HEK293 (cell line): Measurements from ENCODE around the gene ACTN4.

ENCODE experiments used
- CTCF ChIA-PET: fragments of 350-600 bp; formaldehyde crosslinking; extraction: SDS; loops from one replicate; lab custom pipeline; 2021; ENCODE audit warnings: antibody characterized with exemption; lab: Yijun Ruan, JAX
- POLR2A ChIA-PET: fragments of 300-600 bp; formaldehyde crosslinking; extraction: SDS; loops from one replicate; lab custom pipeline; 2020; ENCODE audit warnings: antibody characterized with exemption, inconsistent platforms; lab: Yijun Ruan, JAX
- H3K27ac ChIP-seq: fragments of 200-500 bp; sonication (Bioruptor generic); 2 replicates; pipeline ENCODE4 v1.5.1; 2014; ENCODE audit warnings: low read depth, low read length, control low read depth, inconsistent platforms; ENCODE audit errors: extremely low read depth
- H3K36me3 ChIP-seq, 2 experiments: fragments of 200-500 bp in 1 of 2; sonication (Bioruptor generic) in 1 of 2; 1 replicate in 1 of 2; 2 replicates in 1 of 2; pipeline ENCODE4 v1.5.1; 2014 to 2017; ENCODE audit warnings: inconsistent platforms in 2 of 2, low read length in 2 of 2; ENCODE audit not compliant: control insufficient read depth in 2 of 2, insufficient read depth in 1 of 2
- H3K4me1 ChIP-seq: fragments of 200-500 bp; sonication (Bioruptor generic); 2 replicates; pipeline ENCODE4 v1.5.1; 2014; ENCODE audit warnings: mild to moderate bottlenecking, low read length, inconsistent platforms; ENCODE audit not compliant: control insufficient read depth, insufficient read depth
- H3K4me3 ChIP-seq: 2 replicates; pipeline ENCODE4 v1.5.1; 2011; ENCODE audit warnings: low read depth, mild to moderate bottlenecking, control low read depth, low read length, moderate library complexity
- H3K9me3 ChIP-seq: fragments of 200-500 bp; sonication (Bioruptor generic); 2 replicates; pipeline ENCODE4 v1.5.1; 2014; ENCODE audit warnings: low read depth, low read length, inconsistent platforms; ENCODE audit not compliant: control insufficient read depth, insufficient read depth
- ATF2 ChIP-seq: fragments of 450-650 bp; formaldehyde crosslinking; IDR thresholded peaks from 2 replicates; pipeline ENCODE4 v1.5.1; 2016; ENCODE audit warnings: missing biosample characterization, missing genetic modification characterization, low read depth
- EGR2 ChIP-seq: fragments of 450-650 bp; formaldehyde crosslinking; IDR thresholded peaks from 2 replicates; pipeline ENCODE4 v1.5.1; 2016; ENCODE audit warnings: low read depth, missing biosample characterization, missing genetic modification characterization
- GLIS1 ChIP-seq: fragments of 450-650 bp; formaldehyde crosslinking; IDR thresholded peaks from 2 replicates; pipeline ENCODE4 v1.5.1; 2016; ENCODE audit warnings: missing biosample characterization, missing genetic modification characterization
- GLIS2 ChIP-seq: fragments of 450-650 bp; formaldehyde crosslinking; IDR thresholded peaks from 2 replicates; pipeline ENCODE4 v1.5.1; 2016; ENCODE audit warnings: missing biosample characterization, missing genetic modification characterization
- IKZF3 ChIP-seq: fragments of 450-650 bp; IDR thresholded peaks from 2 replicates; pipeline ENCODE4 v1.5.0; 2018; ENCODE audit warnings: missing biosample characterization, mild to moderate bottlenecking, missing genetic modification characterization, moderate library complexity
- KLF10 ChIP-seq: fragments of 450-650 bp; IDR thresholded peaks from 2 replicates; pipeline ENCODE4 v1.5.1; 2018; ENCODE audit warnings: missing biosample characterization, mild to moderate bottlenecking, missing genetic modification characterization
- MEIS1 ChIP-seq: sonication (generic); formaldehyde crosslinking; IDR thresholded peaks from 2 replicates; pipeline ENCODE4 v1.8.1; 2022; ENCODE audit warnings: missing genetic modification reagents, mild to moderate bottlenecking, borderline replicate concordance
- SP3 ChIP-seq: fragments of 450-650 bp; formaldehyde crosslinking; IDR thresholded peaks from 2 replicates; pipeline ENCODE4 v1.5.1; 2016; ENCODE audit warnings: missing biosample characterization, missing genetic modification characterization
- WT1 ChIP-seq: fragments of 450-650 bp; formaldehyde crosslinking; IDR thresholded peaks from 2 replicates; pipeline ENCODE4 v1.5.1; 2016; ENCODE audit warnings: missing biosample characterization, missing genetic modification characterization
- YY1 ChIP-seq: fragments of 450-650 bp; formaldehyde crosslinking; IDR thresholded peaks from 2 replicates; pipeline ENCODE4 v1.5.1; 2018; ENCODE audit warnings: missing biosample characterization, missing genetic modification characterization
- ZFHX2 ChIP-seq: fragments of 450-650 bp; formaldehyde crosslinking; conservative IDR thresholded peaks from 2 replicates; pipeline ENCODE4 v1.5.1; 2016; ENCODE audit warnings: missing biosample characterization, missing genetic modification characterization
- ZFP37 ChIP-seq: fragments of 450-650 bp; formaldehyde crosslinking; IDR thresholded peaks from 2 replicates; pipeline ENCODE4 v1.5.1; 2016; ENCODE audit warnings: missing biosample characterization, missing genetic modification characterization
- ZIC2 ChIP-seq: fragments of 450-650 bp; formaldehyde crosslinking; IDR thresholded peaks from 2 replicates; pipeline ENCODE4 v1.5.1; 2016; ENCODE audit warnings: missing biosample characterization, missing genetic modification characterization
- ZNF202 ChIP-seq: fragments of 450-650 bp; formaldehyde crosslinking; IDR thresholded peaks from 2 replicates; pipeline ENCODE4 v1.5.1; 2016; ENCODE audit warnings: missing biosample characterization, missing genetic modification characterization, borderline replicate concordance
- ZNF280C ChIP-seq: fragments of 450-650 bp; formaldehyde crosslinking; IDR thresholded peaks from 2 replicates; pipeline ENCODE4 v1.5.1; 2016; ENCODE audit warnings: missing biosample characterization, missing genetic modification characterization
- ZNF501 ChIP-seq: fragments of 450-650 bp; formaldehyde crosslinking; IDR thresholded peaks from 2 replicates; pipeline ENCODE4 v1.5.1; 2016; ENCODE audit warnings: missing biosample characterization, missing genetic modification characterization
- ZNF549 ChIP-seq: fragments of 450-650 bp; IDR thresholded peaks from 2 replicates; pipeline ENCODE4 v1.5.1; 2018; ENCODE audit warnings: missing biosample characterization, missing genetic modification characterization, mild to moderate bottlenecking, inconsistent platforms, moderate library complexity
- ZNF580 ChIP-seq: fragments of 450-650 bp; formaldehyde crosslinking; IDR thresholded peaks from 2 replicates; pipeline ENCODE4 v1.5.1; 2016; ENCODE audit warnings: missing biosample characterization, missing genetic modification characterization
- ZNF600 ChIP-seq: fragments of 450-650 bp; formaldehyde crosslinking; IDR thresholded peaks from 2 replicates; pipeline ENCODE4 v1.5.1; 2016; ENCODE audit warnings: missing biosample characterization, missing genetic modification characterization
- ZNF629 ChIP-seq: fragments of 450-650 bp; formaldehyde crosslinking; IDR thresholded peaks from 2 replicates; pipeline ENCODE4 v1.5.1; 2017; ENCODE audit warnings: missing biosample characterization, missing genetic modification characterization
- ZNF76 ChIP-seq: fragments of 450-650 bp; formaldehyde crosslinking; IDR thresholded peaks from 2 replicates; pipeline ENCODE4; 2016; ENCODE audit warnings: low read depth, missing biosample characterization, missing genetic modification characterization, borderline replicate concordance
- ZNF791 ChIP-seq: fragments of 450-650 bp; formaldehyde crosslinking; IDR thresholded peaks from 2 replicates; pipeline ENCODE4 v1.5.1; 2016; ENCODE audit warnings: missing biosample characterization, missing genetic modification characterization
- ZXDB ChIP-seq: fragments of 450-650 bp; formaldehyde crosslinking; IDR thresholded peaks from 2 replicates; pipeline ENCODE4 v1.5.1; 2016; ENCODE audit warnings: missing biosample characterization, missing genetic modification characterization
- TF ChIP-seq, protein P1 (sequence below): fragments of 450-650 bp; formaldehyde crosslinking; IDR thresholded peaks from 2 replicates; pipeline ENCODE4 v1.5.1; 2016; ENCODE audit warnings: missing biosample characterization, missing genetic modification characterization
- TF ChIP-seq, protein P2 (sequence below): fragments of 450-650 bp; formaldehyde crosslinking; IDR thresholded peaks from 2 replicates; pipeline ENCODE4 v1.5.1; 2016; ENCODE audit warnings: missing biosample characterization, missing genetic modification characterization

Gene ACTN4

GRCh38 chr19:38726284-38726673 lies 78.8 kb downstream of the ACTN4 start:
- Histone ChIP-seq H3K27ac (peak overlapping the region; percentile 31; the same call in 1 of the 2 replicates), H3K9me3 (no peaks in the 10 kb centered on the region), H3K36me3 (peaks cover 82 to 89% of the 10 kb centered on the region in 2 experiments), H3K4me3 (no peak overlapping the region), H3K4me1 (no peaks in the 10 kb centered on the region)
- no peak for TF ChIP-seq ZNF629 (tag by site-specific recombination)
- no peak for TF ChIP-seq KLF10 (tag by site-specific recombination)
- ChIA-PET POLR2A (interaction anchor here (0.7 to 6.2 kb wide), 6 partner anchors 8 to 204 kb away, joined by 4 to 46 read pairs (median 5); partner anchors contain the start of genes ACTN4, MRPS12 and SARS2), CTCF (interaction anchor here (0.5 to 1.2 kb wide), 6 partner anchors 9 to 1396 kb away, joined by 3 to 6 read pairs (median 4); partner anchors contain the start of genes MRPS12 and SARS2)

DNA sequence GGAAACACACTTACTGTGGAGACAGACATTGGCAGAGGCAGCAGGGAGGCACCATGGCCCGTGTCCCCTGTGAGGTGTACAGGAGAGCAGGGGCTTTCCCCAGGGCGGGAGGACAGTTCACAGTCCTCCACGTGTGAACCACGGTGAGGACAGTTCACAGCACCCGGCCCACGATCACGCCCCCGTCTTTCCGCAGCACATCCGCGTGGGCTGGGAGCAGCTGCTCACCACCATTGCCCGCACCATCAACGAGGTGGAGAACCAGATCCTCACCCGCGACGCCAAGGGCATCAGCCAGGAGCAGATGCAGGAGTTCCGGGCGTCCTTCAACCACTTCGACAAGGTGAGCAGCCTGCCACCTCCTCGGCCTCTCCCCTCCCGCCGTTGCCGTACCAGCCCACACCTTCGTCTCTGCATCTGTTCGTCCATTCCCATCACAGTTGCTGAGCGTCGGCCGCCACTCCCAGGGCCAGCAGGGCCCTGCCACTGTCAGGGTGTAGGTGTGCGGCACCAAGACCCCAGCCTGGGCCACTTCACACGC lies 79.4 kb downstream of the ACTN4 start:
- Histone ChIP-seq H3K27ac (peak overlapping the region; percentile 31; the same call in 1 of the 2 replicates), H3K9me3 (no peaks in the 10 kb centered on the region), H3K4me3 (no peak overlapping the region), H3K4me1 (no peaks in the 10 kb centered on the region), H3K36me3 (peaks cover 85 to 89% of the 10 kb centered on the region in 2 experiments)
- ChIA-PET POLR2A (interaction anchor here (0.7 to 2.0 kb wide), 4 partner anchors 8 to 204 kb away, joined by 4 to 5 read pairs (median 5); partner anchors contain the start of genes MRPS12 and SARS2), CTCF (interaction anchor here (0.8 to 1.1 kb wide), 3 partner anchors 119 to 204 kb away, joined by 3 to 4 read pairs (median 3); partner anchors contain the start of genes MRPS12 and SARS2)
- TF ChIP-seq GLIS1 (tag by site-specific recombination), result no peak
- no peak for TF ChIP-seq MEIS1 (CRISPR knock-in tag)
- no peak for TF ChIP-seq ZNF549 (tag by site-specific recombination)
- TF ChIP-seq ZNF76, result no peak
- no peak for TF ChIP-seq ZNF202 (tag by site-specific recombination)
- peak; percentile 94 for TF ChIP-seq EGR2 (tag by site-specific recombination)
- peak; percentile 93 for TF ChIP-seq ZFHX2 (tag by site-specific recombination)
- TF ChIP-seq SP3 (tag by site-specific recombination), result no peak
- TF ChIP-seq ZXDB, result no peak
- TF ChIP-seq, protein P1, sequence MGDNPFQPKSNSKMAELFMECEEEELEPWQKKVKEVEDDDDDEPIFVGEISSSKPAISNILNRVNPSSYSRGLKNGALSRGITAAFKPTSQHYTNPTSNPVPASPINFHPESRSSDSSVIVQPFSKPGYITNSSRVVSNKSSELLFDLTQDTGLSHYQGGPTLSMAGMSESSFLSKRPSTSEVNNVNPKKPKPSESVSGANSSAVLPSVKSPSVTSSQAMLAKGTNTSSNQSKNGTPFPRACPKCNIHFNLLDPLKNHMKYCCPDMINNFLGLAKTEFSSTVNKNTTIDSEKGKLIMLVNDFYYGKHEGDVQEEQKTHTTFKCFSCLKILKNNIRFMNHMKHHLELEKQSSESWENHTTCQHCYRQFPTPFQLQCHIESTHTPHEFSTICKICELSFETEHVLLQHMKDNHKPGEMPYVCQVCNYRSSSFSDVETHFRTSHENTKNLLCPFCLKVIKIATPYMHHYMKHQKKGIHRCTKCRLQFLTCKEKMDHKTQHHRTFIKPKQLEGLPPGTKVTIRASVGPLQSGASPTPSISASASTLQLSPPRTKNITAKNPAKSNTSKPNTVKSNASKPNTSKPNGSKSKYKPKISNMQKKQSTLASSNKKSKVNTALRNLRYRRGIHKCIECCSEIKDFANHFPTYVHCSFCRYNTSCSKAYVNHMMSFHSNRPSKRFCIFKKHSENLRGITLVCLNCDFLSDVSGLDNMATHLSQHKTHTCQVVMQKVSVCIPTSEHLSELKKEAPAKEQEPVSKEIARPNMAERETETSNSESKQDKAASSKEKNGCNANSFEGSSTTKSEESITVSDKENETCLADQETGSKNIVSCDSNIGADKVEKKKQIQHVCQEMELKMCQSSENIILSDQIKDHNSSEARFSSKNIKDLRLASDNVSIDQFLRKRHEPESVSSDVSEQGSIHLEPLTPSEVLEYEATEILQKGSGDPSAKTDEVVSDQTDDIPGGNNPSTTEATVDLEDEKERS (tag by site-specific recombination), result no peak
- TF ChIP-seq WT1, result no peak
- TF ChIP-seq ZIC2 (tag by site-specific recombination), result no peak
- TF ChIP-seq ZNF600 (tag by site-specific recombination), result peak; percentile 58
- 0 out of 2 replicates have a peak, but pooled peaks have one; percentile 29 for TF ChIP-seq GLIS2
- no peak for TF ChIP-seq ZNF501 (tag by site-specific recombination)
- no peak for TF ChIP-seq ZNF580 (tag by site-specific recombination)
- TF ChIP-seq ZNF791 (tag by site-specific recombination), result no peak
- TF ChIP-seq ATF2 (tag by site-specific recombination), result no peak
- no peak for TF ChIP-seq ZNF280C (tag by site-specific recombination)
- TF ChIP-seq YY1, result no peak
- TF ChIP-seq, protein P2, sequence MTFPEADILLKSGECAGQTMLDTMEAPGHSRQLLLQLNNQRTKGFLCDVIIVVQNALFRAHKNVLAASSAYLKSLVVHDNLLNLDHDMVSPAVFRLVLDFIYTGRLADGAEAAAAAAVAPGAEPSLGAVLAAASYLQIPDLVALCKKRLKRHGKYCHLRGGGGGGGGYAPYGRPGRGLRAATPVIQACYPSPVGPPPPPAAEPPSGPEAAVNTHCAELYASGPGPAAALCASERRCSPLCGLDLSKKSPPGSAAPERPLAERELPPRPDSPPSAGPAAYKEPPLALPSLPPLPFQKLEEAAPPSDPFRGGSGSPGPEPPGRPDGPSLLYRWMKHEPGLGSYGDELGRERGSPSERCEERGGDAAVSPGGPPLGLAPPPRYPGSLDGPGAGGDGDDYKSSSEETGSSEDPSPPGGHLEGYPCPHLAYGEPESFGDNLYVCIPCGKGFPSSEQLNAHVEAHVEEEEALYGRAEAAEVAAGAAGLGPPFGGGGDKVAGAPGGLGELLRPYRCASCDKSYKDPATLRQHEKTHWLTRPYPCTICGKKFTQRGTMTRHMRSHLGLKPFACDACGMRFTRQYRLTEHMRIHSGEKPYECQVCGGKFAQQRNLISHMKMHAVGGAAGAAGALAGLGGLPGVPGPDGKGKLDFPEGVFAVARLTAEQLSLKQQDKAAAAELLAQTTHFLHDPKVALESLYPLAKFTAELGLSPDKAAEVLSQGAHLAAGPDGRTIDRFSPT (tag by site-specific recombination), result peak; percentile 39; the same call in 1 of the 2 replicates
- TF ChIP-seq IKZF3 (tag by site-specific recombination), result no peak
- TF ChIP-seq ZFP37 (tag by site-specific recombination), result no peak
